COLO668 (cell line): ENCODE measurements around the gene MS4A12.
"Not testable (repeated sequence)": the region's sequence is repeated elsewhere in the genome, so short reads cannot be mapped to it uniquely, and the experiment has no call there.

Experiments
- DNase-seq: peaks from one replicate; lab custom pipeline; 2025; ENCODE audit not compliant: unreplicated experiment; lab: John Stamatoyannopoulos, UW

Gene MS4A12, protein sequence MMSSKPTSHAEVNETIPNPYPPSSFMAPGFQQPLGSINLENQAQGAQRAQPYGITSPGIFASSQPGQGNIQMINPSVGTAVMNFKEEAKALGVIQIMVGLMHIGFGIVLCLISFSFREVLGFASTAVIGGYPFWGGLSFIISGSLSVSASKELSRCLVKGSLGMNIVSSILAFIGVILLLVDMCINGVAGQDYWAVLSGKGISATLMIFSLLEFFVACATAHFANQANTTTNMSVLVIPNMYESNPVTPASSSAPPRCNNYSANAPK

DNA sequence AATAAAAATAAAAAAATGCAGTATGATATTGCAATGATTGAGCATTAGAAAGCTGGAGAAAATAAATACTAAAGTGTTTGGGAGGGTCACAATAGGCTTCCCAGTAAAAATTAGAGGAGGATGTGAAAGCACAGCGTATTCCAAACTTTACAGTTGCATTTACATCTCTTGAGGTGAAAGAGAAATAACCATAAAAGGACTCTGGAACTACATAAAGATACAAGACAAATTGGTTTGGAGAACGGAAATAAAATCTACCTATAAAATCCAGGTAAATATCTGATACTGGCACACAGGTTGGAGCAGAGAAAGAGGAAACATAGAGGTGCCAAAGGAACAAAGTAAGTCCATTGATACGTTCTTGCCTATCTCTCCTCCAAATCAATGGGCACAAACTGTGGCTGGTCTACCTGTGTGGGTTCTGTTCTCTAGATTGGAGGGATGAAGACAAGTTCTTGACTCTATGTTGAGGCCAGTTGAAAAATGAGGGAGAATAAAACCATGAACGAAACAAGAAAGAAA lies at the start of gene MS4A12:
TSS of gene MS4A12 (plus strand) at position 291 of the 522 bp plus-strand sequence. CDS start 4,541 bp downstream, outside the sequence.
- no peak for DNase-seq

DNA sequence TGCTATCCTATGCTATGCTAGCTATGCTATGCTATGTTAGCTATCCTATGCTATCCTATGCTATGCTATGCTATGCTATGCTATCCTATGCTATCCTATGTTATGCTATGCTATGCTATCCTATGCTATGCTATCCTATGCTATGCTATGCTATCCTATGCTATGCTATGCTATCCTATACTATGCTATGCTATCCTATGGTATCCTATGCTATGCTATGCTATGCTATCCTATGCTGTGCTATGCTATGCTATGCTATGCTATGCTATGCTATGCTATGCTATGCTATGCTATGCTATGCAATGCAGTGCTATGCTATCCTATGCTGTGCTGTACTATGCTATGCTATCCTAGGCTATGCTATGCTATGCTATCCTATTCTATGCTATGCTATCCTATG lies 45.5 kb upstream of the MS4A12 start:
- DNase-seq: no peak

GRCh38 chr11:60447846-60448245 lies 44.7 kb upstream of the MS4A12 start:
- no peak for DNase-seq

DNA sequence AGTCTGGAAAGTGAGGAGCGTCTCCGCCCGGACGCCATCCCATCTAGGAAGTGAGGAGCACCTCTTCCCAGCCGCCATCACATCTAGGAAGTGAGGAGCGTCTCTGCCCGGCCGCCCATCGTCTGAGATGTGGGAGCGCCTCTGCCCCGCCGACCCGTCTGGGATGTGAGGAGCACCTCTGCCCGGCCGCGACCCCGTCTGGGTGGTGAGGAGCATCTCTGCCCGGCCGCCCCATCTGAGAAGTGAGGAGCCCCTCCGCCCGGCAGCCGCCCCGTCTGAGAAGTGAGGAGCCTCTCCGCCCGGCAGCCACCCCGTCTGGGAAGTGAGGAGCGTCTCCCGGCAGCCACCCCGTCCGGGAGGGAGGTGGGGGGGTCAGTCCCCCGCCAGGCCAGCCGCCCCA lies 41.4 kb upstream of the MS4A12 start:
- DNase-seq: not testable (repeated sequence)

DNA sequence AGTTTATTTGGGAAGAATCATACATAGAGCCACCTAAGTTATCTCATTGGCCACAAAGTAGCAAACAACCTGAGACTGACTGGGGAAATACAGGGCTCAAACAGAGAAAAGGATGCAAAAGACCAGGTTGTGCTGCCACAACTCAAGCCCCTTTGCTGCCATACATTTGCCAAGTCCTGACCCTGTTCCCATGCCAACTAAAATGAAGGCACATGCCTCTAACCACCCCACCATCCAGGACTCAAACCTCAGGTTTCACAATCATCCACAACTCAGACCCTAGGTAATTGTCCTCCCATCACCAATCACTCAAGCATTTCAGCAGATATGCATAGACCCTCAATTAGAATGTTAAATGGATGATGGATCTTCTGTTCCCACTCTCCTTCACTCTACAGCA lies 38.4 kb upstream of the MS4A12 start:
- DNase-seq: no peak

GRCh38 chr11:60455531-60456042 lies 37.0 kb upstream of the MS4A12 start, which contains the start of gene MS4A1:
TSS of gene MS4A1 (plus strand) at chr11:60455847. CDS start at chr11:60462375, 6,528 bp downstream.
- DNase-seq: no peak

DNA sequence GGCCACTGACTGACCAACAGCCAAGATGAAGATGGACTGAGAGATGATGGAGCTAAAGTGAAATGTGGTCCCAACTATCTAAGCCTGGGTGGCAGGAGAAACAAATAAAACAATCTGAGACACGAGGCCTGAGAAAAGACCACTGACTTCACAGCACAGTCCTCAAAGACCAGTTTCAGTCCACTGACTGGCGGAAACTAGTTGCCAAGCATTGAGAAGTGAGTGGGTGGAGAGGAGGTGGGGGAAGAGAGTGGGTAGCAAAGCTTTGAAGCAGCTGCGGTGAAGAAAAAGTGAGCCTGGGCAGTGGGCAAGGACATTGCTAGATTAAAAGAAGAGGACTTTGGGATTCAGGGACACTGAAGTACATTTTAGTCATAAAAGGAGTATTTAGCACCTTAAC lies 35.0 kb upstream of the MS4A12 start:
- DNase-seq: no peak

- no peak for DNase-seq
These were observed 33.2 kb upstream of the MS4A12 start for GRCh38 chr11:60459345-60459744.

DNA sequence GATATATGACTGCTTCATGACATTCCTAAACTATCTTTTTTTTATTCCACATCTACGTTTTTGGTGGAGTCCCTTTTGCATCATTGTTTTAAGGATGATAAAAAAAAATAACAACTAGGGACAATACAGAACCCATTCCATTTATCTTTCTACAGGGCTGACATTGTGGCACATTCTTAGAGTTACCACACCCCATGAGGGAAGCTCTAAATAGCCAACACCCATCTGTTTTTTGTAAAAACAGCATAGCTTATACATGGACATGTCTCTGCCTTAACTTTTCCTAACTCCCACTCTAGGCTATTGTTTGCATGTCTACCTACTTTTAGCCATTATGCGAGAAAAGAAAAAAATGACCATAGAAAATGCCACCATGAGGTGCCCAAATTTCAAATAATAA lies 23.7 kb upstream of the MS4A12 start:
- DNase-seq: no peak

DNA sequence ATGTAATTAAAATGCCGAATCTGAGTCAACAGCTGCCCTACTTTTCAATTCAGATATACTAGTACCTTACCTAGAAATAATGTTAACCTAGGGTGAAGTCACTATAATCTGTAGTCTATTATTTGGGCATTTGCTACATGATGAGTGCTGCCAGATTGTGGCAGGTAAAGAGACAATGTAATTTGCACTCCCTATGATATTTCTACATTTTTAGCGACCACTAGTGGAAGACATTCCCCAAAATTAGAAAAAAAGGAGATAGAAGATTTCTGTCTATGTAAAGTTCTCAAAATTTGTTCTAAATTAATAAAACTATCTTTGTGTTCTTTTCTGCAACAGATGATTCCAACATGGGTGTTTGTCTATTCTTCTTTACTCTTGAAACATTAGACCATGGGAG lies 22.9 kb upstream of the MS4A12 start:
- DNase-seq: no peak

GRCh38 chr11:60477035-60477445 lies 15.5 kb upstream of the MS4A12 start:
- DNase-seq: no peak

GRCh38 chr11:60482361-60482760 lies 10.2 kb upstream of the MS4A12 start:
- no peak for DNase-seq

DNA sequence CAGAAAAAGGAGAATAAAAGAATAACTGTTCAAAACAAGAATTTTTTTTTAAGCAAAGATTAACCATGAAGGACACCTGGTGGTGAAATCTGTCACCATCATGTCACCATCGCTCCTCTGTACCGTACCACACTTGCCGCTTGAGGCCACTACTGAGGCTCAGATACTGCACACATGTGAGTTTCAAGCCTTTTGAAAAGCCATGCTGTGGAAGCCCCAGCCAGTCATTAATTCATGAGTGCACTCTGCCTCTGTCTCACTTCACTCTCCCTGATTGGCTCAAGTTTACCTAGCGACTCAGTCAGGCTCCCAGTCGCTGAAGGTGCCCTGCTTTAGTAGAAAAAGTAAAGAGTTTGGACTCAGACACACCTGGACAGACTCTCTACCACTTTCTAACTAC lies 6.6 kb upstream of the MS4A12 start:
- no peak for DNase-seq

- no peak for DNase-seq
These were observed 876 bp downstream of the MS4A12 start for GRCh38 chr11:60493454-60493853.

GRCh38 chr11:60498399-60498798 lies 5.8 kb downstream of the MS4A12 start:
- no peak for DNase-seq

- DNase-seq: no peak
These were observed 6.3 kb downstream of the MS4A12 start for GRCh38 chr11:60498853-60499252.

GRCh38 chr11:60500276-60500910 lies 7.8 kb downstream of the MS4A12 start:
- no peak for DNase-seq

DNA sequence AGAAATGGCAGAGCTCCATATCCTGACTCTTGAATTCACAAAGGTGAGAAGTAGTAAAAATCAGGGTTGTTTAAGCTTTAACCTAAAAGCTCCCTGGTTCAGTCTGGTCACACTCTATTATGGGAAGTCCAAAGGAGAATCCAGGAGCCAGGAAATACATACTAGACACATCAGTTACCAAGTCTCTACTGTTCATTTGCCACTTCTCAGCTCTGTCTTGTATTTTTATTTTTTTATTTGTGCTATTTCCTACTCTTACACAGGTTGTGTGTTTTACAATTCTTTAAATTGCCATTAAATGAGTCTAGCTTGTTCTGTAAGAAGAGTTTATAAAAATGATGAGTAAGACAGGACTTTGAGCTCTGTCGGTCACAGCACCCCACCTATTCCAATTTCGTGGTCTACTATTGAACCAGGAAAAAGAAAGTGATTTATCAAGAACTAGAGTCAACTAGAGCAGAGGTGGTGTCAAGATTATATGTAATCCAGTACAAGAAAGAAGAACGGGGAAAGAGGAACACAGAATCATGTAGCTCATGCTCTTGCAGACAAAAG lies 9.7 kb downstream of the MS4A12 start:
- no peak for DNase-seq

- DNase-seq: no peak
These were observed 11.8 kb downstream of the MS4A12 start for GRCh38 chr11:60504219-60504905.

- DNase-seq: not testable (repeated sequence)
These were observed 17.0 kb downstream of the MS4A12 start for GRCh38 chr11:60509609-60510008.

- not testable (repeated sequence) for DNase-seq
These were observed 17.6 kb downstream of the MS4A12 start for GRCh38 chr11:60510209-60510608.
